Measurements from ENCODE around the gene APBB1IP. TPM values are rescaled to one million over a fixed set of nuclear protein-coding genes. Genes with fewer than 3 reads are reported as not detected.
A peak's percentile ranks its signal among the peaks of the same experiment; 100 is the strongest.

Gene APBB1IP
- total RNA-seq, 2 experiments from 2014 or later: 75.9 to 76.0 TPM

- H3K27me3 Mint-ChIP-seq (ENCODE audit: low read depth): no peaks in the 10 kb centered on the region
- POLR2A ChIA-PET: no interaction called here
- CTCF ChIA-PET: interaction anchor here (1.1 kb wide), 1 partner anchor 205 kb away, joined by 4 read pairs; no protein-coding TSS in a partner anchor
- no peak overlapping the region for H3K27ac Mint-ChIP-seq
- H3K9me3 Mint-ChIP-seq (ENCODE audit: insufficient read depth): no peaks in the 10 kb centered on the region
- ATAC-seq (peak; percentile 54), DNase-seq (no peak)
- H3K4me1 Mint-ChIP-seq (ENCODE audit: low read depth): peaks cover 32% of the 10 kb centered on the region
- no peak overlapping the region for H3K4me3 Mint-ChIP-seq
- H3K36me3 Mint-ChIP-seq (ENCODE audit: low read depth): peaks cover 60% of the 10 kb centered on the region
Observed at GRCh38 chr10:26540601-26541000, 102.5 kb downstream of the APBB1IP start.

GRCh38 chr10:26543567-26544306 lies 105.6 kb downstream of the APBB1IP start:
- ChIA-PET POLR2A (no interaction called here), CTCF (no interaction called here)
- peaks cover 6% of the 10 kb centered on the region for H3K9me3 Mint-ChIP-seq (ENCODE audit: insufficient read depth)
- peak overlapping the region; percentile 71 for H3K27ac Mint-ChIP-seq
- DNase-seq (peak; percentile 45), ATAC-seq (peak; percentile 75)
- H3K36me3 Mint-ChIP-seq (ENCODE audit: low read depth): peaks cover 74% of the 10 kb centered on the region
- no peak overlapping the region for H3K4me3 Mint-ChIP-seq
- H3K4me1 Mint-ChIP-seq (ENCODE audit: low read depth): peaks cover 32% of the 10 kb centered on the region
- H3K27me3 Mint-ChIP-seq (ENCODE audit: low read depth): no peaks in the 10 kb centered on the region

- Mint-ChIP-seq H3K9me3 (ENCODE audit: insufficient read depth) (peaks cover 15% of the 10 kb centered on the region), H3K27ac (no peak overlapping the region), H3K36me3 (ENCODE audit: low read depth) (peaks cover 80% of the 10 kb centered on the region), H3K27me3 (ENCODE audit: low read depth) (no peaks in the 10 kb centered on the region), H3K4me1 (ENCODE audit: low read depth) (peaks cover 25% of the 10 kb centered on the region), H3K4me3 (no peak overlapping the region)
- ATAC-seq (no peak), DNase-seq (no peak)
- ChIA-PET CTCF (no interaction called here), POLR2A (no interaction called here)
Observed at GRCh38 chr10:26544932-26545331, 106.8 kb downstream of the APBB1IP start.

GRCh38 chr10:26550774-26551526 lies 112.8 kb downstream of the APBB1IP start:
- H3K27ac Mint-ChIP-seq: no peak overlapping the region

GRCh38 chr10:26554246-26554645 lies 116.1 kb downstream of the APBB1IP start:
- no peak for ATAC-seq
- CTCF ChIA-PET: interaction anchor here (2.9 kb wide), 1 partner anchor 219 kb away, joined by 28 read pairs; no protein-coding TSS in a partner anchor
- no peaks in the 10 kb centered on the region for H3K27me3 Mint-ChIP-seq (ENCODE audit: low read depth)
- peaks cover 5% of the 10 kb centered on the region for H3K4me1 Mint-ChIP-seq (ENCODE audit: low read depth)
- peaks cover 14% of the 10 kb centered on the region for H3K9me3 Mint-ChIP-seq (ENCODE audit: insufficient read depth)
- no peak overlapping the region for H3K4me3 Mint-ChIP-seq
- peaks cover 69% of the 10 kb centered on the region for H3K36me3 Mint-ChIP-seq (ENCODE audit: low read depth)
- POLR2A ChIA-PET: no interaction called here
- DNase-seq: no peak
- H3K27ac Mint-ChIP-seq: no peak overlapping the region

More at GRCh38 chr10:26550774-26551526, 112.8 kb downstream of the APBB1IP start:
- peaks cover 82% of the 10 kb centered on the region for H3K36me3 Mint-ChIP-seq (ENCODE audit: low read depth)
- peaks cover 24% of the 10 kb centered on the region for H3K9me3 Mint-ChIP-seq (ENCODE audit: insufficient read depth)
- ChIA-PET POLR2A (no interaction called here), CTCF (interaction anchor here (1.0 to 1.5 kb wide), 3 partner anchors 15 to 216 kb away, joined by 3 to 6 read pairs (median 6); no protein-coding TSS in a partner anchor)
- no peaks in the 10 kb centered on the region for H3K4me1 Mint-ChIP-seq (ENCODE audit: low read depth)
- no peak for ATAC-seq
- no peaks in the 10 kb centered on the region for H3K27me3 Mint-ChIP-seq (ENCODE audit: low read depth)
- no peak overlapping the region for H3K4me3 Mint-ChIP-seq
- DNase-seq: no peak

- no peak for ATAC-seq
- no peak for DNase-seq
- ChIA-PET POLR2A (interaction anchor here (0.7 kb wide), 1 partner anchor 96 kb away, joined by 3 read pairs; no protein-coding TSS in a partner anchor), CTCF (interaction anchor here (0.6 to 2.9 kb wide), 6 partner anchors 14 to 680 kb away, joined by 3 to 28 read pairs (median 3); no protein-coding TSS in a partner anchor)
- Mint-ChIP-seq H3K4me1 (ENCODE audit: low read depth) (peaks cover 5% of the 10 kb centered on the region), H3K27me3 (ENCODE audit: low read depth) (no peaks in the 10 kb centered on the region), H3K4me3 (no peak overlapping the region), H3K36me3 (ENCODE audit: low read depth) (peaks cover 64% of the 10 kb centered on the region), H3K27ac (no peak overlapping the region), H3K9me3 (ENCODE audit: insufficient read depth) (peaks cover under 1% of the 10 kb centered on the region)
Observed at GRCh38 chr10:26555719-26556368, 117.7 kb downstream of the APBB1IP start.

GRCh38 chr10:26556748-26557640 lies 118.9 kb downstream of the APBB1IP start:
- ATAC-seq (no peak), DNase-seq (peak; percentile 43)
- Mint-ChIP-seq H3K4me1 (ENCODE audit: low read depth) (peaks cover 5% of the 10 kb centered on the region), H3K27me3 (ENCODE audit: low read depth) (no peaks in the 10 kb centered on the region), H3K27ac (peak overlapping the region; percentile 33), H3K4me3 (no peak overlapping the region), H3K36me3 (ENCODE audit: low read depth) (peaks cover 61% of the 10 kb centered on the region), H3K9me3 (ENCODE audit: insufficient read depth) (no peaks in the 10 kb centered on the region)
- POLR2A ChIA-PET: no interaction called here
- CTCF ChIA-PET: interaction anchor here (0.6 to 2.9 kb wide), 11 partner anchors 8 to 681 kb away, joined by 3 to 28 read pairs (median 3); no protein-coding TSS in a partner anchor

- Mint-ChIP-seq H3K27ac (no peak overlapping the region), H3K4me3 (no peak overlapping the region), H3K36me3 (ENCODE audit: low read depth) (peaks cover 60% of the 10 kb centered on the region), H3K9me3 (ENCODE audit: insufficient read depth) (no peaks in the 10 kb centered on the region), H3K27me3 (ENCODE audit: low read depth) (no peaks in the 10 kb centered on the region), H3K4me1 (ENCODE audit: low read depth) (peaks cover 5% of the 10 kb centered on the region)
- DNase-seq: no peak
- no peak for ATAC-seq
- ChIA-PET POLR2A (no interaction called here), CTCF (interaction anchor here (0.8 to 1.0 kb wide), 5 partner anchors 9 to 325 kb away, joined by 3 to 9 read pairs (median 3); no protein-coding TSS in a partner anchor)
Observed at GRCh38 chr10:26557641-26558014, 119.5 kb downstream of the APBB1IP start.

- Mint-ChIP-seq H3K4me3 (no peak overlapping the region), H3K36me3 (ENCODE audit: low read depth) (peaks cover 71% of the 10 kb centered on the region), H3K27me3 (ENCODE audit: low read depth) (no peaks in the 10 kb centered on the region), H3K4me1 (ENCODE audit: low read depth) (no peaks in the 10 kb centered on the region), H3K9me3 (ENCODE audit: insufficient read depth) (peaks cover 10% of the 10 kb centered on the region), H3K27ac (no peak overlapping the region)
- ATAC-seq (no peak), DNase-seq (no peak)
- ChIA-PET CTCF (no interaction called here), POLR2A (no interaction called here)
Observed at GRCh38 chr10:26566525-26567350, 128.6 kb downstream of the APBB1IP start.

GRCh38 chr10:26567351-26567721 lies 129.2 kb downstream of the APBB1IP start:
- no peaks in the 10 kb centered on the region for H3K27me3 Mint-ChIP-seq (ENCODE audit: low read depth)
- DNase-seq: no peak
- H3K4me3 Mint-ChIP-seq: no peak overlapping the region
- H3K9me3 Mint-ChIP-seq (ENCODE audit: insufficient read depth): peaks cover 10% of the 10 kb centered on the region
- POLR2A ChIA-PET: no interaction called here
- no peak for ATAC-seq
- no peaks in the 10 kb centered on the region for H3K4me1 Mint-ChIP-seq (ENCODE audit: low read depth)
- CTCF ChIA-PET: no interaction called here
- H3K36me3 Mint-ChIP-seq (ENCODE audit: low read depth): peaks cover 72% of the 10 kb centered on the region
- no peak overlapping the region for H3K27ac Mint-ChIP-seq

Measured in activated CD8-positive, alpha-beta T cell treated with anti-CD3 and anti-CD28 coated beads, Interleukin-2, amount 10 ng/mL, durations not matched to agents 7 days and 5 days (primary cell).